A673 (cell line): ENCODE measurements around the gene DLG2. TPM values are rescaled to one million over a fixed set of nuclear protein-coding genes. Genes with fewer than 3 reads are reported as not detected.
A peak's percentile ranks its signal among the peaks of the same experiment; 100 is the strongest.

Experiments used
- BruUV-seq: library from RNA; stranded (reverse); fragments of 400-500 nt; replicated peaks from 2 replicates; lab custom pipeline; 2021; lab: Mats Ljungman, UMichigan
- CTCF ChIA-PET: fragments of 300-600 bp; sonication (Branson Sonifier 250); formaldehyde crosslinking; loops from one replicate; lab custom pipeline; 2022; ENCODE audit warnings: antibody characterized with exemption; lab: Charles Lee
- POLR2A ChIA-PET: fragments of 300-600 bp; sonication (Branson Sonifier 250); formaldehyde crosslinking; loops from one replicate; lab custom pipeline; 2022; ENCODE audit warnings: antibody characterized with exemption; ENCODE audit not compliant: low non-redundant PET; lab: Charles Lee
- DNase-seq: peaks from one replicate; pipeline ENCODE4 v3.0.0-alpha.2; 2015; ENCODE audit warnings: low spot score
- H3K27ac ChIP-seq: fragments of 200-600 bp; sonication (generic); 2 replicates; pipeline ENCODE4 v1.5.1; 2016; ENCODE audit warnings: mixed run types, low read depth, mild to moderate bottlenecking, mixed read lengths, antibody characterized with exemption, low read length; ENCODE audit not compliant: poor library complexity, severe bottlenecking
- H3K27me3 ChIP-seq: fragments of 200-600 bp; sonication (generic); replicated peaks from 2 replicates; pipeline ENCODE4 v1.6.1; 2017; ENCODE audit warnings: mixed run types, low read depth, mild to moderate bottlenecking, mixed read lengths, antibody characterized with exemption, low read length; ENCODE audit not compliant: insufficient read depth, poor library complexity
- H3K36me3 ChIP-seq: fragments of 200-600 bp; sonication (generic); 2 replicates; pipeline ENCODE4 v1.6.1; 2016; ENCODE audit warnings: mixed run types, mild to moderate bottlenecking, mixed read lengths, antibody characterized with exemption, low read length; ENCODE audit not compliant: insufficient read depth, poor library complexity, severe bottlenecking
- H3K4me1 ChIP-seq: fragments of 200-600 bp; sonication (generic); 2 replicates; pipeline ENCODE4 v1.6.1; 2017; ENCODE audit warnings: mixed run types, mild to moderate bottlenecking, mixed read lengths, antibody characterized with exemption, low read length; ENCODE audit not compliant: insufficient read depth, poor library complexity, severe bottlenecking
- H3K4me3 ChIP-seq: fragments of 200-600 bp; sonication (generic); 2 replicates; pipeline ENCODE4 v1.5.1; 2016; ENCODE audit warnings: low read depth, mixed run types, mild to moderate bottlenecking, mixed read lengths, low read length; ENCODE audit not compliant: poor library complexity, severe bottlenecking
- H3K9me3 ChIP-seq: fragments of 200-600 bp; sonication (generic); 2 replicates; pipeline ENCODE4 v1.6.1; 2016; ENCODE audit warnings: mixed run types, low read depth, mild to moderate bottlenecking, mixed read lengths, antibody characterized with exemption, low read length; ENCODE audit not compliant: poor library complexity, severe bottlenecking
- EZH2 ChIP-seq: fragments of 200-600 bp; sonication (generic); IDR thresholded peaks from 2 replicates; pipeline ENCODE4 v1.6.1; 2017; ENCODE audit warnings: borderline replicate concordance, low read depth, mild to moderate bottlenecking, mixed read lengths, antibody characterized with exemption, low read length; ENCODE audit not compliant: poor library complexity, severe bottlenecking
- intact Hi-C: fragments of 100-400 bp; cut with micrococcal nuclease; formaldehyde crosslinking; loops from one replicate; pipeline ENCODE4 v1.10.0; 2022; ENCODE audit not compliant: unreplicated experiment
- total RNA-seq: library from RNA; stranded (reverse); gene quantifications from 2 replicates; pipeline ENCODE4 v1.2.3, GENCODE V29; 2021
- TF ChIP-seq, protein P1 (sequence below): fragments of 300-800, 200-600 bp; sonication (generic); conservative IDR thresholded peaks from 2 replicates; pipeline ENCODE4 v1.5.1; 2017; ENCODE audit warnings: low read depth, mild to moderate bottlenecking, antibody characterized with exemption, low read length, moderate library complexity, mixed read lengths

Gene DLG2
- total RNA-seq, 1 experiment from 2014 or later: 277 TPM

DNA sequence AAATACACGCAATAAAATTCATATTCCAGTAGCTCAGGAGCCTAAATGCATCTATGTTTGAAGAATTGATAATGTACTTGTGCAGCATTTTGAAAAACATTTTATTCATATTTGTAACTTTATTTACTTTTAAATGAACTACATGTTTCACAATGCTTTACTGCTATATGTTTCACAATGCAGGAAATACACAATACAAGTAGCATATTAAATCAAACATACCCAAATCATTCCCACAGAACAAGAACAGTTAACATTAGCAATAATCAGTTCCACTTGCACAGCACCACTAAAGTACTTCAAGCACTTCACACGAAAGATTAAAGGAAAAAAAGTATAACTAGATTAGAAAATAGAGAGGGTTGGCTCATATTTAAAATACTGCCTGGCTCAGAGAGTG lies 1997.4 kb downstream of the DLG2 start:
- Histone ChIP-seq H3K9me3 (no peaks in the 10 kb centered on the region), H3K27me3 (no peaks in the 10 kb centered on the region), H3K27ac (peak overlapping the region; percentile 48), H3K4me1 (peaks cover 71% of the 10 kb centered on the region), H3K36me3 (peaks cover 75% of the 10 kb centered on the region), H3K4me3 (no peak overlapping the region)
- DNase-seq: no peak
- ChIA-PET POLR2A (no interaction called here), CTCF (interaction anchor here (0.5 kb wide), 1 partner anchor 26 kb away, joined by 3 read pairs; no protein-coding TSS in a partner anchor)
- intact Hi-C loops: no loop called here
- no TSS peak for BruUV-seq
- TF ChIP-seq, protein P1, sequence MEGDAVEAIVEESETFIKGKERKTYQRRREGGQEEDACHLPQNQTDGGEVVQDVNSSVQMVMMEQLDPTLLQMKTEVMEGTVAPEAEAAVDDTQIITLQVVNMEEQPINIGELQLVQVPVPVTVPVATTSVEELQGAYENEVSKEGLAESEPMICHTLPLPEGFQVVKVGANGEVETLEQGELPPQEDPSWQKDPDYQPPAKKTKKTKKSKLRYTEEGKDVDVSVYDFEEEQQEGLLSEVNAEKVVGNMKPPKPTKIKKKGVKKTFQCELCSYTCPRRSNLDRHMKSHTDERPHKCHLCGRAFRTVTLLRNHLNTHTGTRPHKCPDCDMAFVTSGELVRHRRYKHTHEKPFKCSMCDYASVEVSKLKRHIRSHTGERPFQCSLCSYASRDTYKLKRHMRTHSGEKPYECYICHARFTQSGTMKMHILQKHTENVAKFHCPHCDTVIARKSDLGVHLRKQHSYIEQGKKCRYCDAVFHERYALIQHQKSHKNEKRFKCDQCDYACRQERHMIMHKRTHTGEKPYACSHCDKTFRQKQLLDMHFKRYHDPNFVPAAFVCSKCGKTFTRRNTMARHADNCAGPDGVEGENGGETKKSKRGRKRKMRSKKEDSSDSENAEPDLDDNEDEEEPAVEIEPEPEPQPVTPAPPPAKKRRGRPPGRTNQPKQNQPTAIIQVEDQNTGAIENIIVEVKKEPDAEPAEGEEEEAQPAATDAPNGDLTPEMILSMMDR: no peak
- TF ChIP-seq EZH2: no peak

- no peak for TF ChIP-seq EZH2
- TF ChIP-seq, protein P1: no peak
- DNase-seq: no peak
- Histone ChIP-seq H3K4me1 (peaks cover 72% of the 10 kb centered on the region), H3K4me3 (no peak overlapping the region), H3K27ac (peak overlapping the region; percentile 48), H3K27me3 (no peaks in the 10 kb centered on the region), H3K36me3 (peaks cover 81% of the 10 kb centered on the region), H3K9me3 (no peaks in the 10 kb centered on the region)
- ChIA-PET POLR2A (interaction anchor here (0.7 kb wide), 2 partner anchors 29 to 1316 kb away, joined by 3 to 4 read pairs; no protein-coding TSS in a partner anchor), CTCF (interaction anchor here (0.5 to 1.2 kb wide), 2 partner anchors 27 to 95 kb away, joined by 3 read pairs; no protein-coding TSS in a partner anchor)
- no TSS peak for BruUV-seq
- intact Hi-C loops: no loop called here
Observed at GRCh38 chr11:83628622-83629355, 1998.4 kb downstream of the DLG2 start.

DNA sequence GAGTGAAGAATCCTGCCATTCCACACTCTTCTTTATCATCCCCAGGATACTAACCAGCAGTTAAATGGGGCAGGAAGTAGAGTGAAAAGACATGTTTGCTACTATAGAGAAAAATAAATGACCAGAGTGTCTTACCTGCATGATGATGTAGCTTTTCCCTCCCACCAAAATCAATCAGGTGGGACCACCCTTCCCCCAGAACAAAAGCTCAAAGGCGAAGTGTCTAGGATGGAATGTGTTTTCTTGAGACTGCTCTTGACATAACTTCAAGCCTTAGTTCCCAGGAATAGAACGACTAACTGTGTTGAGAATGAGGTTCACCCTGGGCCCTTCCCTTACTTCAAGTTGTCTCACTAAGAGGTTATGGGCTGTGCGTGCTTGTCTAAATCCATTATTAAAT lies 2001.8 kb downstream of the DLG2 start:
- no peak overlapping the region for H3K4me3 ChIP-seq
- intact Hi-C loops: no loop called here
- no peak for TF ChIP-seq EZH2
- TF ChIP-seq, protein P1: no peak
- no peak overlapping the region for H3K27ac ChIP-seq
- POLR2A ChIA-PET: no interaction called here
- H3K9me3 ChIP-seq: no peaks in the 10 kb centered on the region
- no peak for DNase-seq
- peaks cover 56% of the 10 kb centered on the region for H3K4me1 ChIP-seq
- no TSS peak for BruUV-seq
- H3K36me3 ChIP-seq: peaks cover 74% of the 10 kb centered on the region
- H3K27me3 ChIP-seq: no peaks in the 10 kb centered on the region
- CTCF ChIA-PET: no interaction called here
